WTC11 (cell line): ENCODE data around the gene TMEM176A.

Experiments used
- ATF3 ChIP-seq: sonication (generic); formaldehyde crosslinking; conservative IDR thresholded peaks from 2 replicates; pipeline ENCODE4 v1.8.1; 2022; ENCODE audit warnings: mild to moderate bottlenecking, missing genetic modification reagents
- ATF6 ChIP-seq: sonication (generic); formaldehyde crosslinking; IDR thresholded peaks from 2 replicates; pipeline ENCODE4 v1.8.1; 2023; ENCODE audit warnings: mild to moderate bottlenecking, missing genetic modification reagents
- CBFB ChIP-seq: sonication (generic); formaldehyde crosslinking; IDR thresholded peaks from 2 replicates; pipeline ENCODE4 v1.8.1; 2022; ENCODE audit warnings: mild to moderate bottlenecking, low read depth, missing genetic modification reagents
- CREB1 ChIP-seq: sonication (generic); formaldehyde crosslinking; IDR thresholded peaks from 2 replicates; pipeline ENCODE4 v1.8.0; 2023; ENCODE audit warnings: mild to moderate bottlenecking, missing genetic modification reagents
- CTCF ChIP-seq: fragments of 200-600 bp; IDR thresholded peaks from 2 replicates; pipeline ENCODE4 v1.8.0; 2022; ENCODE audit warnings: antibody characterized with exemption
- ETV6 ChIP-seq: sonication (generic); formaldehyde crosslinking; IDR thresholded peaks from 2 replicates; pipeline ENCODE4 v1.8.1; 2022; ENCODE audit warnings: mild to moderate bottlenecking, missing genetic modification reagents
- FOXK1 ChIP-seq: sonication (generic); formaldehyde crosslinking; IDR thresholded peaks from 2 replicates; pipeline ENCODE4 v1.8.0; 2022; ENCODE audit warnings: mild to moderate bottlenecking, moderate library complexity, missing genetic modification reagents
- SP1 ChIP-seq: sonication (generic); formaldehyde crosslinking; conservative IDR thresholded peaks from 2 replicates; pipeline ENCODE4 v1.8.1; 2022; ENCODE audit warnings: missing genetic modification reagents
- STAT6 ChIP-seq: sonication (generic); formaldehyde crosslinking; conservative IDR thresholded peaks from 2 replicates; pipeline ENCODE4 v1.8.1; 2023; ENCODE audit warnings: mild to moderate bottlenecking, low read depth, missing genetic modification reagents, moderate library complexity
- USF1 ChIP-seq: sonication (generic); formaldehyde crosslinking; IDR thresholded peaks from 2 replicates; pipeline ENCODE4 v1.8.0; 2022; ENCODE audit warnings: mild to moderate bottlenecking, missing genetic modification reagents
- USF2 ChIP-seq: sonication (generic); formaldehyde crosslinking; IDR thresholded peaks from 2 replicates; pipeline ENCODE4 v1.8.1; 2023; ENCODE audit warnings: mild to moderate bottlenecking, missing genetic modification reagents, moderate library complexity
- ZNF416 ChIP-seq: fragments of 250-450 bp; sonication (Bioruptor Pico); IDR thresholded peaks from 2 replicates; pipeline ENCODE4 v1.9.0; 2021; ENCODE audit warnings: mild to moderate bottlenecking, inconsistent platforms
- ZSCAN18 ChIP-seq: fragments of 250-450 bp; sonication (Bioruptor Pico); IDR thresholded peaks from 2 replicates; pipeline ENCODE4 v2.1.2; 2022; ENCODE audit warnings: mild to moderate bottlenecking, moderate library complexity

- TF ChIP-seq CTCF (no peak), ZNF416 (CRISPR knock-in tag) (no peak), SP1 (no peak), ETV6 (no peak), CBFB (CRISPR knock-in tag) (no peak), FOXK1 (CRISPR knock-in tag) (no peak), STAT6 (no peak), ZSCAN18 (CRISPR knock-in tag) (no peak), USF2 (no peak), ATF3 (no peak), ATF6 (CRISPR knock-in tag) (no peak), CREB1 (no peak), USF1 (CRISPR knock-in tag) (no peak)
Measured at GRCh38 chr7:150784954-150785353, 15.6 kb upstream of the TMEM176A start.
